Measurements from ENCODE around the gene SLC30A2. TPM values are rescaled to one million over a fixed set of nuclear protein-coding genes. Genes with fewer than 3 reads are reported as not detected.

Gene SLC30A2
- total RNA-seq, 1 experiment from 2014 or later, result 0.35 TPM

- Histone ChIP-seq H2BK5ac (ENCODE audit: insufficient read length, low read length) (no peak overlapping the region), H3K18ac (ENCODE audit: insufficient read length, low read depth, low read length) (no peak overlapping the region), H4K8ac (replicated peaks; ENCODE audit: insufficient read length, low read depth, low read length) (no peak overlapping the region), H3K23ac (ENCODE audit: insufficient read length, low read depth, low read length) (no peak overlapping the region), H2BK15ac (ENCODE audit: low read depth, low read length) (no peak overlapping the region), H3K9ac (ENCODE audit: extremely low read depth, insufficient read length, low read length) (no peak overlapping the region), H4K5ac (ENCODE audit: insufficient read length, low read depth, low read length) (no peak overlapping the region), H3K56ac (ENCODE audit: insufficient read length, low read depth, low read length) (no peak overlapping the region), H2BK120ac (ENCODE audit: low read depth, low read length, poor library complexity, severe bottlenecking) (no peak overlapping the region), H4K20me1 (ENCODE audit: control insufficient read depth, insufficient read depth, insufficient read length) (no peaks in the 10 kb centered on the region), H4K91ac (ENCODE audit: insufficient read length, low read depth, low read length) (no peak overlapping the region), H3K27me3 (ENCODE audit: insufficient read depth, low read length) (no peaks in the 10 kb centered on the region), H3K27ac (ENCODE audit: insufficient read length, low read depth, low read length) (no peak overlapping the region), H3T11ph (ENCODE audit: low read length) (no peak overlapping the region), H2AK5ac (ENCODE audit: insufficient read length, low read length) (no peak overlapping the region), H3K14ac (ENCODE audit: insufficient read depth, low read length) (no peak overlapping the region), H2BK20ac (ENCODE audit: low read depth, low read length, poor library complexity, severe bottlenecking) (no peak overlapping the region), H2BK12ac (ENCODE audit: insufficient read length, low read depth, low read length) (no peak overlapping the region), H3K9me3 (ENCODE audit: control insufficient read depth, low read depth, low read length) (no peaks in the 10 kb centered on the region), H3K4me1 (ENCODE audit: insufficient read depth, low read length) (no peaks in the 10 kb centered on the region), H3K79me2 (ENCODE audit: insufficient read depth, low read length) (no peaks in the 10 kb centered on the region), H3K23me2 (ENCODE audit: insufficient read length, low read depth, low read length, poor library complexity, severe bottlenecking) (no peaks in the 10 kb centered on the region), H3K4ac (ENCODE audit: low read depth, low read length) (no peak overlapping the region), H3K79me1 (ENCODE audit: insufficient read depth, low read depth, low read length, poor library complexity, severe bottlenecking) (no peaks in the 10 kb centered on the region), H3K4me2 (ENCODE audit: insufficient read depth, insufficient read length, low read length) (no peak overlapping the region), H2AFZ (ENCODE audit: low read length) (no peak overlapping the region)
- DNase-seq, result no peak
- no peaks in the 10 kb centered on the region for H3K9me3 Mint-ChIP-seq
- no peak overlapping the region for H3K4me3 Mint-ChIP-seq
- no CpG with 5 or more reads among the region's 3 CpGs for WGBS (ENCODE audit: extremely low coverage, insufficient read length, low lambda C conversion rate)
- no peak for TF ChIP-seq CTCF (conservative IDR thresholded peaks at IDR 0.05)
- H3K36me3 Mint-ChIP-seq (ENCODE audit: insufficient read depth in 1 of 3, low read depth in 3 of 3), result no peaks in the 10 kb centered on the region
- H3K27ac Mint-ChIP-seq, result no peak overlapping the region
- H3K4me1 Mint-ChIP-seq, result peaks cover 11 to 24% of the 10 kb centered on the region in 2 experiments
- peaks cover 32% of the 10 kb centered on the region for H3K27me3 Mint-ChIP-seq (ENCODE audit: low read depth)
Observed at GRCh38 chr1:26064553-26064952, 18.6 kb upstream of the SLC30A2 start.
